Right hindlimb (tissue), 1 donor: ENCODE results near the gene GPBAR1.
"Not testable (repeated sequence)": the region's sequence is repeated elsewhere in the genome, so short reads cannot be mapped to it uniquely, and the experiment has no call there.

ENCODE experiments used
- DNase-seq: peaks from one replicate; pipeline ENCODE4 v3.0.0-alpha.2; 2018

GPBAR1 gene

DNA sequence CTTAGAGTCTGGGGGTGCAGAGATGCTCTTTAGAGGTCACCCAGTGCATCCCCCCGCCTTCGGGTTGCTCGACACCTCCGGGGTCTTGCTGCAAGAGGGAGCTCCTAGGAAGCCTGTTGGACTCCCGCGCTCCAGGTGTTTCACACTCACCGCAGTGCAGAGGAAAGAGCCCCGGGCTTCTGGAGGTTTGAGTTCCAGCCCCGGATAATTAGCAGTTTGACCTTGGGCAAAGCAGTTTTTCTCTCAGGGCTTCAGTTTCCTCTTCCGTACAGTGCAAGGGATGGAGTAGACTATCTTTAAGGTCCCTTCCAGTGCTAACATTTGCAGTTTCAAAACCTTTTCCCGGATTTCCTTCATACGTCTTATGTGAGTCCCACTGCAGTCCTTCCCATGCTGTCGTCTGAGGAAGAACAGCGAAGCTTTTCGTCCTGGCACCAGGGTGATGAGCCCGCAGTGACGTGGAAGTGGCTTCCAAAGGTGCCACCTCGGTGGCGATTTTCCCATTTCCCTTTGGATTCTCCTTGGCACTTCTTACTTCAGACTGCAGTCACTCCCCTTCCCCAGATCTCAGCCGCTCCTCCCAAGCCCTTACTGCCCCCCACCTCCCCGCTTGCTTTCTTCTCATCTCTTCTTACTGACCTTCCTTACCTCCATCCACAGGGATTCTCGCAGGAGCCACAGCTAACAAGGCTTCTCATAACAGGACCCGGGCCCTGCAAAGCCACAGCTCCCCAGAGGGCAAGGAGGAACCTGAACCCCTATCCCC lies 10.1 kb downstream of the GPBAR1 start:
- no peak for DNase-seq

GRCh38 chr2:218271487-218271797 lies 10.6 kb downstream of the GPBAR1 start:
- no peak for DNase-seq

DNA sequence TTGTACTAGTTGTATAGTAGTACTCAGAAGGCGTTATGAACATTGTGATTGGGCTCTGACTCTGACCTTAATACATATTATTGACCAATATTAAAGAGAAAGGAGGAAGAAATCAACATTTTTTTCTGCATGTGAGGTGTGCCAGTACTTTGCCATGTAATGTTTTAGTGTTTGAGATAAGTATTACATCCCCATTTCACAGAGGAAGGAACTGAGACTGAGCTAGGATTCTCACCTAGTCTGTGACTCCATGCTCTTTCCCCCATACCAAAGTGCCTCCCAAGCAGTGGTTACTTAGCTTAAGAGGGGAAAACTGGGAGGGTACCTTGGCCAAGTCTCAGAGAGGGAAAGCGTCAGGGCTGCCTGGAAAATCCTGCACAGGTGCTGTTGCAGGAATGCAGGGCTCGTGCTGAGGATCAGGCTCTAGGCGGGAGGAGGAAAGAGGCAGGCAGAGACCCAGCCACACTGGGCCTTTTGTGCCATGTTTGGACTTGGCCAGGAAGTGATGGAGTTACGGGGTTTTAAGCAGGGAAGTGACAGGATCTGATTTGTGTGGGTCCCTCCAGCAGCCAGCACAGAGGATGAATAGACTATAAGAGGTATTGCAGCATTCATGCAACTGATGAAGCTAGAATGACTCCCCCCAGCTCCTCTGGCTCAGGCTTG lies 11.2 kb downstream of the GPBAR1 start:
- no peak for DNase-seq

DNA sequence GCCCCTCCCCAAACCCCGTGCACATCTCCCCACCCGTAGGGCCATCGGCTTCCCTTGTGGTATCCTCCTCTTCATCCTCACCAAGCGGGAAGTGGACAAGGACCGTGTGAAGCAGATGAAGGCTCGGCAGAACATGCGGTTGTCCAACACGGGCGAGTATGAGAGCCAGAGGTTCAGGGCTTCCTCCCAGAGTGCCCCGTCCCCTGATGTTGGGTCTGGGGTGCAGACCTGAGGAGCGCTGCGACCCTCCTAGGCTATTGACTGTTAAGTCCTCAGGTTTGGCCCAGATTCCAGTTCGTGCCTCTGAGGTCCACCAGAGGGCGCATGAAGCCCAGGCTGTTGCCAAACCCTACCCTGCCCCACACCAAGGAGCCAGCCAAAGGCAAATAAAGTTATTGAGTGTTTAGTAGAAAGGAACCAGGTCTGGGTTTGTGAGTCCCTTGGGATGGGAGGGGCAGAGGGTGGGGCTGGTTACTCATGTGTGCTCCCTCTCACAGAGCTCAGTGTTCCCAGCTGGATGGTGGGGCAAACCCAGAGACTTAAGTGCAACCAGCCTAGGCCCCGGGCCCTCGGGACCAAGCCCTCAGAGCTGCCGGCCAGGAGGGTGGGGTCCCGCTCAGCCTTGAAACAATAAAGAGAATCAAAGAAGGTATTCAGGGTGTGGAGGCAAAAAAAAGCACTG lies 11.9 kb downstream of the GPBAR1 start:
- peak; percentile 84 for DNase-seq

DNA sequence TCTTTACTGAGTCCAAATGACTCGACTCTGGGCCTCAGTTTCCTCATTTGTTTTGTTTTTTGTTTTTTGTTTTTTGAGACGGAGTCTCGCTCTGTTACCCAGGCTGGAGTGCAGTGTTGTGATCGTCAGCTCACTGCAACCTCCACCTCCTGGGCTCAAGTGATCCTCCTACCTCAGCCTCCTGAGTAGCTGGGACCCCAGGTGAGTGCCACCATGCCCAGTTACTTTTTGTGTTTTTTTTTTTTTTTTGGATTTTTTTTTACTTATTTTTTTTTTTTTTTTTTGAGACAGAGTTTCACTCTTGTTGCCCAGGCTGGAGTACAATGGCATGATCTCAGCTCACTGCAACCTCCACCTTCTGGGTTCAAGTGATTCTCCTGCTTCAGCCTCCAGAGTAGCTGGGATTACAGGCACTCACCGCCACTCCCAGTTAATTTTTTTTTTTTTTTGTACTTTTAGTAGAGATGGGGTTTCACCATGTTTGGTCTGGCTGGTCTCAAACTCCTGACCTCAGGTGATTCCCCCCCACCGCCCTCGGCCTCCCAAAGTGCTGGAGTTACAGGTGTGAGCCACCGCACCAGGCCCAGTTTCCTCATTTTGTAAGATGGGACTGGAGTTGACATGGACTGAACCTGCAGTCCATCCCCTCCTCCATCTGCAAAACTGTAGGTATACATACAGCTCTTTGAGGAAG lies 12.5 kb downstream of the GPBAR1 start:
- not testable (repeated sequence) for DNase-seq

DNA sequence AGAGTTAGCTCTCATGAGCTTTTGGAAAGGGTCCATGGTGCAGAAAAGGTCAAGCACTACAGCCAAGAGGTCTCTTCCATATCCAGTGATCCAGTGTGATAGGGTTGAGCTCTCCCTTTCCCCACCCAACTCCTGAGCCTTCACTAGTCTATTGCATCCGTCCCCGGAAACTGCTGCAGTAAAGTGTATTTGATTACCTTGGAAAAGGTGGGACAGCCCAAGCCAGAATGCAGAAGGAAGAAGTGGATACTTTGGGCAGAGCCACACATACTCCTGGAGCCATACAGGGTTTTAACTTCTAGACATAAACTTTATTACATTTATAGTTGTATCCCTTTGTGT lies 13.1 kb downstream of the GPBAR1 start:
- no peak for DNase-seq

GRCh38 chr2:218274586-218274985 lies 13.8 kb downstream of the GPBAR1 start:
- DNase-seq: no peak

DNA sequence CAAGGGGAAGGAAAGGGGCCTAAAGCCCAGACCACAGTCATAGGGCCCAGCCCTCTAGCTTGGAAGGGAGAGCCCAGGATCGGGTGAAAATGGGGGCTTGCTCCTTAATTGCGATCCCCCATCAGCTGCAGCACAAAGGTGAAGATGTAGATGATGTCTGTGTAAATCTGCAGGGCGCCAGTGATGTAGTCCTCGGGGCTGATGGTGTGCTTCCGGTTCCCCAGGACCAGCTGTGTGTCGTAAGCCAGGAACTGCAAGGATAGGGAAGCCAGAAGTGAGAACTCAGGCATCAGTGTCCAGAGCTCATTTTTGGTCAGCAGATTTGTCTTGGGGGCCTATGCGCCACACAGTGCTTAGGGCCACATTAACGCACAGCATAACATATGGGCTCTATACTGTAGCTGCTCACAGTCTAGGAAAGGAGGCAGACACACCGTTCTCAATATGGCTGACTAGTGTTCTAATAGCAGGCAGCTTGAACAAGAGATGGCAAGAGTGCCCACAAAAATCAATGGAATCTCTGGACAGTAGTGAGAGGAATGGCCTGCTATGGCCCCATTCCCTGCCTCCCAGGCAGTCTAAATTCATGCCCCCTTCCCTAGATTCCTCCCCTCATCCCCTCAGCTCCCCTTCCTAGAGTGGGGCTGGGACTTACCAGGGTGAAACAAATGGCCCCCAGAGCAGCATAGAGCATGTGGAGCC lies 14.7 kb downstream of the GPBAR1 start:
- no peak for DNase-seq

DNA sequence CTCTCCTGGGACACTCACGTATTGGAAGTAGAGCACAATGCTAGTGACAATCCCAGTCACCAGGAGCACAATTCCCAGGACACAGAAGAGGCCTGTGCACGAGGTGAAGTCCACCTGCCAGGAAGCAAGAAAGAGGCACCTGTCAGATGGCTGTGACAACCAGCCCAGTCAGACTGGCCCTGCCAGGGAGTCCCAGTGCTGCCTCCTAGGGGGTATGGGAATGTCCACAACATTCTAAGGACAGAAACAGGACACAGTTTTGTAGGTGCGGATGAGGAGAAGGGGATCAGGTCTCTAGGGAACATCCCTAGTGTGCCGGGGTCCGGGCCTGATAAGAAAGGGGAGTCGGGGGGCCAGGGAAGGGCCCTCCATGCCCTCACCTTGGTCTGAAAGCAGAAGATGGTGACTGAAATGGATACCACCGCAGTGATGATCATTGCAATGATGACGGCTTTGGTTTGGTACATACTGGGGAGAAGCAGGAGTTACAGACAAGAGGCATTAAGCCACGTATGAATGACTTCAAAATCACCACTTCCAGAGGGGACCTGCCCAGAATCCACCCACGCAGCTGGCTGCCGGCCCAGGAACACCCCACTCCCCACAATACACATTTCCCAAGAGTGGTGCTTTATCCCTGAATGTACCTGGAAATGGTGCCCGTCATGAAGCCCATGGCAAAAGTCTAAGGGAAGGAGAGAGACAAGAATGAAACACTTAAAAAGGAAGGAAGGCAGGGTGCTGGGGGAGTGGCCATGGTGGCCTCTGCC lies 16.4 kb downstream of the GPBAR1 start:
- DNase-seq: no peak

- no peak for DNase-seq
These were observed 17.1 kb downstream of the GPBAR1 start for GRCh38 chr2:218277921-218278320.

DNA sequence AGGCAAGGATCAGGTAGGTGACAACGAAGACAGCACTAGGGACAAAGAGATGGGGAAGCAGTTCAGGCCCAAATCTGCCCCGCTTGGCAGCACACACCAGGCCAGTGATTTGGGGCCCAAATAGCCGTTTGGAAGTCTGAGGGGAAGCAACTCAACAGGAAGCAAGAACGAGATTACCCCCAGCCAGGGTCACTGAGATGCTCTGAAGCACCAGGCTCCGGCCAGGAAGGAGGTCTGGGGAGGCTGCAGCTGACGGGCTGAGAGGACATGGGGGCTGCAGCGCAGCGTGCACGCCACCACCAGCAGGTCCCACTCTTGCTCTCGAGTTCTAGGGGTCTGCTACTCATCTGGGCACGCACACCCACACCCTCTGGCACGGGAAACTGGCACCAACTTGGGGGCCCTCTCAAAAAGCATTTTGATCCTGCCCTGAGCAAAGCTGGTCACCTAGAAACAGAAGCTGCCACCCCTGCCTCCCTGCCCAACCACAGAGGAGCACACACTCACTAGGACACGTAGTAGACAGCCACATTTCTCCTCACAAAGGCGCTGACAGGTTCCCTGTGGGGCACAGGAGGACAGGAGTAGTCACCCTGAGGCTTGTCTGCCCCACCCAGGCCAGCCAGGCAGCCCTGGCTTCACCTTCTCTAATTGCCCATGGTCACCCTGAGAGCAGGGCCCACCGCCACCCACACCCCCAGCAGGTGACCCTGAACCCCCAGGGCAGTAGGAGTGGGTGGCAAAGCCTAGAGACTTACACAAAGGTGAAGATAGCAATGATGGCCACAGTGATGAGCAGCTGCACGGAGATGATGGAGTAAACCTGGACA lies 17.9 kb downstream of the GPBAR1 start:
- no peak for DNase-seq

- no peak for DNase-seq
These were observed 19.6 kb downstream of the GPBAR1 start for GRCh38 chr2:218280260-218280870.

GRCh38 chr2:218281449-218281848 lies 20.6 kb downstream of the GPBAR1 start:
- no peak for DNase-seq

GRCh38 chr2:218282173-218282991 lies 21.6 kb downstream of the GPBAR1 start:
- DNase-seq: peak; percentile 63

- no peak for DNase-seq
These were observed 23.4 kb downstream of the GPBAR1 start for GRCh38 chr2:218284106-218284811.

DNA sequence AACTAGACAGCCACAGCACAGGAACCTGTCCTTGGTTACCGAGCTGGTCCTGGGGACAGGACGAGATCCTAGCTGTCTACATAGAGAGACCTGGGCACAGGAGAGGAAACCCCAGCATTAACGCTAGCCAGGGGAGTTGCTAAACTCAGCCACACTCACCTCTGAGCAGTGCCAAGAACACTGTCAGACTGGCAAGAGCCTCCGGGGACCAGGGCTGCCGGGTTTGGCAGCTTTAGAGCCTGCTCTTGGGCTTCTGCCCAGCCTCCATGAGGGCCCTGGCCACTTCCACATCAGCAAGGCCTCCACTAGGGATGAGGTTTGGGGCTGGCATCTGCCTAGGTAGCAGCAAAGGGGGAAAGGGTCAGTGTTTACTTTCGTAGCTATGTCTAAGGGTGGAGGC lies 24.8 kb downstream of the GPBAR1 start:
- peak; percentile 51 for DNase-seq

GRCh38 chr2:218286570-218287459 lies 26.0 kb downstream of the GPBAR1 start:
- DNase-seq: peak; percentile 95
